Loucy (cell line): Measurements from ENCODE around the gene PCGF2.

Source experiments
- CTCF ChIP-seq: fragments of 200-600 bp; sonication (generic); conservative IDR thresholded peaks from 2 replicates; pipeline ENCODE4 v1.5.1; 2014; ENCODE audit warnings: mild to moderate bottlenecking, antibody characterized with exemption, low read length
- EZH2phosphoT487 ChIP-seq: fragments of 200-600 bp; IDR thresholded peaks from 2 replicates; pipeline ENCODE4 v1.6.1; 2018; ENCODE audit warnings: antibody characterized with exemption, mild to moderate bottlenecking, moderate library complexity, borderline replicate concordance

GRCh38 chr17:38712593-38712992 is 35.5 kb downstream of the PCGF2 start:
- TF ChIP-seq CTCF = no peak
- no peak for TF ChIP-seq EZH2phosphoT487
